ENCODE data around the gene PCK1.

DNA sequence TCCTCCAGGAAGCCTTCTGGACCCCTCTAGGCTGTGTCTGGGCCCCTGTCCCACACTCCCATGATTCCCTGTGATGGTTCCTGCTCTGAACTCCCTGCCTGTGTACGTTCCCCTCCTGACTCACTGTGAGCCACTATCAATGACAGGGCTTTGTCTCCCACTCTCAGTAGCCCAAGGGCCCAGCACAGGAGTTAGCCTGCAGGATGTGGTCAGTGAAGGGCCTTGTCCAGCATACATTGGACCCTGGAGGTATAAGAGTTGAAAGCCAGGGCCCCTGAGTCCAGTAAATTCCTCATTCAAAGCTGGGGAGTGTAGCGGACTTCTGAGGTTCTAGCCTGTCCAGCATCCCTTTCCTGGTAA lies 40.3 kb downstream of the PCK1 start:
- TF ChIP-seq, protein P1, sequence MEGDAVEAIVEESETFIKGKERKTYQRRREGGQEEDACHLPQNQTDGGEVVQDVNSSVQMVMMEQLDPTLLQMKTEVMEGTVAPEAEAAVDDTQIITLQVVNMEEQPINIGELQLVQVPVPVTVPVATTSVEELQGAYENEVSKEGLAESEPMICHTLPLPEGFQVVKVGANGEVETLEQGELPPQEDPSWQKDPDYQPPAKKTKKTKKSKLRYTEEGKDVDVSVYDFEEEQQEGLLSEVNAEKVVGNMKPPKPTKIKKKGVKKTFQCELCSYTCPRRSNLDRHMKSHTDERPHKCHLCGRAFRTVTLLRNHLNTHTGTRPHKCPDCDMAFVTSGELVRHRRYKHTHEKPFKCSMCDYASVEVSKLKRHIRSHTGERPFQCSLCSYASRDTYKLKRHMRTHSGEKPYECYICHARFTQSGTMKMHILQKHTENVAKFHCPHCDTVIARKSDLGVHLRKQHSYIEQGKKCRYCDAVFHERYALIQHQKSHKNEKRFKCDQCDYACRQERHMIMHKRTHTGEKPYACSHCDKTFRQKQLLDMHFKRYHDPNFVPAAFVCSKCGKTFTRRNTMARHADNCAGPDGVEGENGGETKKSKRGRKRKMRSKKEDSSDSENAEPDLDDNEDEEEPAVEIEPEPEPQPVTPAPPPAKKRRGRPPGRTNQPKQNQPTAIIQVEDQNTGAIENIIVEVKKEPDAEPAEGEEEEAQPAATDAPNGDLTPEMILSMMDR (conservative IDR thresholded peaks at IDR 0.05): no peak
- TF ChIP-seq EZH2 (IDR thresholded peaks at IDR 0.05; ENCODE audit: low read depth): no peak

Data from PC-9 (cell line).